ENCODE data around the gene FBP1. TPM values are rescaled to one million over a fixed set of nuclear protein-coding genes. Genes with fewer than 3 reads are reported as not detected.

Gene FBP1
- total and polyA plus RNA-seq, 9 donors: 0.51 to 10.4 (median 0.79) TPM

DNA sequence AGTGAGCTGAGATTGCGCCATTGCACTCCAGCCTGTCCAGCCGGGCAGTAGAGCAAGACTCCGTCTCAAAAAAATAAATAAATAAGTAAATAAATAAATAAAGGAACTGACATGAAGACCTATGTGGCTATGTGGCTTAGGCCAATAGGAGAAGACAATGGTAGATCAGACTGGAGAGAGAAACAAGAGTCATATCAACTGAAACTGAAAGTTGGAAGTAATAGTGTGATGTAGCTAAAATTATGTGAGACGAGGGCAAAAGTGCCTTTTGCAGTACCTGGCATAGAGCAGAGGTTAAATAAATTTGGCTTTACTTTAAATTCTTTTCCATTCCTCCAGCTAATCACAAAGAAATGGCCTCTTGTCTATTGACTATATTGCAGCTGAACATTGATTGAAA is 53.0 kb downstream of the FBP1 start:
- H3K27ac ChIP-seq (ENCODE audit: low read length): no peak overlapping the region
- H3K4me1 ChIP-seq (ENCODE audit: control insufficient read depth, insufficient read depth, low read length): peaks cover 4% of the 10 kb centered on the region
- H3K9me3 ChIP-seq (replicated peaks; ENCODE audit: control insufficient read depth, low read depth, low read length): no peaks in the 10 kb centered on the region
- H3K4me3 ChIP-seq (ENCODE audit: low read length): no peak overlapping the region
- no peak for DNase-seq
- H3K27me3 ChIP-seq (ENCODE audit: control insufficient read depth, insufficient read depth, low read length): no peaks in the 10 kb centered on the region
- no peaks in the 10 kb centered on the region for H3K36me3 ChIP-seq (ENCODE audit: control insufficient read depth, insufficient read depth, low read length)
- WGBS (ENCODE audit: insufficient coverage): no CpG with 5 or more reads among the region's 4 CpGs

DNA sequence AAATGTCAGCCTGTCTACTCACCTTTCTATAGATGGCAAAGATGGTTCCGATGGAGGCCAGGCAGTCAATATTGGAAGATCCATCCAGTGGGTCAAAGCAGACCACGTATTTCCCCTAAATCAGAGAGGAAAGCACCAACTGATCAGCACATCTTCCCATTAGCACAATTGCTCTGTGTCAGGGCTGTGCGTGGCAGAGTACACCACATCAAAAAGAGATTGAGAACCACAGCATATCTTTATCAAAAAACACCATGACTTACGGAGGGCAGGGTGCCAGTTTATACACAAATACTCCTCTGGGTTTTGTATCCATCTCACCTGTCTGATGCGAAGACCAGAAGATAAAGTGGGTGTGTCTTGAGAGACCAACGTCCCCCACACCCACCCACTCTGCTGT is 54.8 kb downstream of the FBP1 start:
- Histone ChIP-seq H3K9me3 (replicated peaks; ENCODE audit: control insufficient read depth, low read depth, low read length) (no peaks in the 10 kb centered on the region), H3K4me3 (ENCODE audit: low read length) (no peak overlapping the region), H3K4me1 (ENCODE audit: control insufficient read depth, insufficient read depth, low read length) (peaks cover 4% of the 10 kb centered on the region), H3K36me3 (ENCODE audit: control insufficient read depth, insufficient read depth, low read length) (no peaks in the 10 kb centered on the region), H3K27ac (ENCODE audit: low read length) (no peak overlapping the region), H3K27me3 (ENCODE audit: control insufficient read depth, insufficient read depth, low read length) (no peaks in the 10 kb centered on the region)
- DNase-seq: no peak
- 83% methylated on average over 2 of the region's 6 CpGs for WGBS (ENCODE audit: insufficient coverage)

DNA sequence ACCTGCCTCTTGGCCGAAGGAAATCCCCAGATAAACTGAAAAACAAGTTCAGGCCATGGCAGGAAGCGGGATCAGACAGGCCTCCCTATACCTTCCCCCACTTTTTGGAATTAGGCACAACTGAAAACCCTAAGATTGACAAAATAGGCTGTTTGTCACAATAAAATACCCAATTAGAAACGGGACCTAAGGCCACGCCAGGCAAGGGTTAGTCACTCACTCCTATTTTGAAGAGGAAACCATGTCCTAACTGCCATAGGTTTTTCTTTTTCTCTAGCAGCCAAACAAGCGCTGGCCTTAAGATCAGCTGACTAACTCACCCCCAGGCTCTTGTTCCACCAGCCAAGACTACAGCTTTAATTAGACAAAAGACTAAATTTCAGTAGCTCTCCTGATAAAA is 57.6 kb downstream of the FBP1 start:
- no peak for DNase-seq
- no peak overlapping the region for H3K27ac ChIP-seq (ENCODE audit: low read length)
- 86% methylated on average over 5 of the region's 5 CpGs for WGBS (ENCODE audit: insufficient coverage)

GRCh38 chr9:94577571-94577970 is 61.7 kb downstream of the FBP1 start:
- DNase-seq: no peak
- H3K27me3 ChIP-seq (ENCODE audit: control insufficient read depth, insufficient read depth, low read length): no peaks in the 10 kb centered on the region
- no peaks in the 10 kb centered on the region for H3K4me1 ChIP-seq (ENCODE audit: control insufficient read depth, insufficient read depth, low read length)
- H3K27ac ChIP-seq (ENCODE audit: low read length): no peak overlapping the region
- WGBS (ENCODE audit: insufficient coverage): no CpG with 5 or more reads among the region's 2 CpGs
- no peaks in the 10 kb centered on the region for H3K36me3 ChIP-seq (ENCODE audit: control insufficient read depth, insufficient read depth, low read length)
- H3K4me3 ChIP-seq (ENCODE audit: low read length): no peak overlapping the region
- H3K9me3 ChIP-seq (replicated peaks; ENCODE audit: control insufficient read depth, low read depth, low read length): no peaks in the 10 kb centered on the region

More for the DNA sequence above, 57.6 kb downstream of the FBP1 start:
- Histone ChIP-seq H3K36me3 (ENCODE audit: control insufficient read depth, insufficient read depth, low read length) (no peaks in the 10 kb centered on the region), H3K9me3 (replicated peaks; ENCODE audit: control insufficient read depth, low read depth, low read length) (no peaks in the 10 kb centered on the region), H3K4me3 (ENCODE audit: low read length) (no peak overlapping the region), H3K27me3 (ENCODE audit: control insufficient read depth, insufficient read depth, low read length) (no peaks in the 10 kb centered on the region), H3K4me1 (ENCODE audit: control insufficient read depth, insufficient read depth, low read length) (peaks cover 3% of the 10 kb centered on the region)

DNA sequence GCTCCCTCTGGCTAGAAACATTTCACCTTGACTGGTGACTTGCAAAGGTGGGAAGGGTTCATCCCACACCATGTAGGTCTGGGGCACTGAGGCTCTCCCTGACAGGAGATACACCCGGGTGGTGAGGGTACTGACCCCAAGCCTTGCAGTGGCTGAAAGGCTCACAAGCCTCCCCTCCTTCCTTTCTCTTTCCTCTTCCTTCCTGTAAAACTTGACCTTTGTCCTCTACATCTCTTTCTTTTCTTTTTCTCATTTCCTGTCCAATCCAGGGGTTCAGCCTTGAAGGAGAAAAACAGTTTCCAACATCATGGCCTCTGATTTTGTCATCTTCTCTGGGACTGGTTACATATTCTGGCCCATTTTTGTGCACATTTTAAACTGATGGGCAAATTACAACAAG is 62.3 kb downstream of the FBP1 start:
- Histone ChIP-seq H3K9me3 (replicated peaks; ENCODE audit: control insufficient read depth, low read depth, low read length) (no peaks in the 10 kb centered on the region), H3K27me3 (ENCODE audit: control insufficient read depth, insufficient read depth, low read length) (no peaks in the 10 kb centered on the region), H3K27ac (ENCODE audit: low read length) (no peak overlapping the region), H3K4me1 (ENCODE audit: control insufficient read depth, insufficient read depth, low read length) (no peaks in the 10 kb centered on the region), H3K4me3 (ENCODE audit: low read length) (no peak overlapping the region), H3K36me3 (ENCODE audit: control insufficient read depth, insufficient read depth, low read length) (no peaks in the 10 kb centered on the region)
- no peak for DNase-seq
- 0% methylated on average over 1 of the region's 1 CpG for WGBS (ENCODE audit: insufficient coverage)

DNA sequence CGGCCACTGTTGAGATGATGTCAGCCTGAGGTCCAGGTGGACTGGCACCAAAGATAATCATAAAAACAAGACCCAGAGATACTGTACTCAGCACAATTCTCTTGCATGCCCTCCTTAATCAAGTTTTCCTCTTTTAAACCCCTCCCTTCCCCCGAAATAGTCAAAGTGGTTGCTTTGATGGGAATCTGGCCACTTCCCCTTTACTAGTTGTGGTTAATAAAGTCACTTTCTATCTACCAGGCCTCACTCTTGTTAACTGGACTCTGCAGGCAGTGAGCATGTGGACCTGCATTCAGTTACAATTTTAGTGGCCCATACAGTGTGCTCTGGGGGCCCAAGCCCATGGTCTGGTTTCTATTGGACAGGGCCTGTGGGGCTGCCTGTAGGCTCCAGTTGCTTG is 63.2 kb downstream of the FBP1 start:
- Histone ChIP-seq H3K36me3 (ENCODE audit: control insufficient read depth, insufficient read depth, low read length) (no peaks in the 10 kb centered on the region), H3K27me3 (ENCODE audit: control insufficient read depth, insufficient read depth, low read length) (no peaks in the 10 kb centered on the region), H3K4me1 (ENCODE audit: control insufficient read depth, insufficient read depth, low read length) (no peaks in the 10 kb centered on the region), H3K27ac (ENCODE audit: low read length) (no peak overlapping the region), H3K9me3 (replicated peaks; ENCODE audit: control insufficient read depth, low read depth, low read length) (no peaks in the 10 kb centered on the region), H3K4me3 (ENCODE audit: low read length) (no peak overlapping the region)
- WGBS (ENCODE audit: insufficient coverage): no CpG with 5 or more reads among the region's 2 CpGs
- DNase-seq: no peak

DNA sequence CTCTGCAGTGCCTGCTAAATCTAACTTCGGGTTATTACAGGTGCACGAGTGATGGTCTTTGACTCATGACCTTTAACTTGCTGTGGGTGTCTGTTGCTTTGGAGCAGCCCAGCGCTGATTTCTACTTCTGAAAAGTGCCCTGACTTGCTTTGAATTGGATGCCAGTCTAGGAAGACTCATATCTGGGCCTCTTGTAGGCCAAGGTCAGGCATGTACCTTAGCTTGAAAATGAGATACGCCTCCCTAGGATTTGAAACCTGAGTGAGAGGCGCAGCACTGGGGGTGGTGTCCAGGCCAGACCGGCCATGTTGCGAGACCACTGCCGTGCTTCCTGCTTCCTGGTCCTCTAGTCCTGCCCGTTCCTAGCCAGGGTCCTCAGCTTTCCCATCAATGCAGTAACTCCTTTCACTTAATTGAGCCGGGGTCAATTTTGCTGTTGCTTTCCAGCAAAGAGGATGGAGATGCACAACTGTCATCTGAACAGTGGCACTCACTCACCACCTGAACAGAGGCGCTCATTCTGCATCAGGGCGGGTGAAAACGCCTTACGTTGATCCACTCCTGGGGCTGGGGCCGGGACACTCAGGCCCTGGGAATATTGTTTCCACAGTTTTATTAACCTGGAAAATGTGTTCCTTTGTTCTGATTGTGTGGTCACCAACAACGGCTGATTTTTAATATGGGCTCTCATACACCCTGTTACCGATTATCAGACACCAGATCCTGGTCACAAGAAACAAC is 70.2 kb downstream of the FBP1 start:
- no peaks in the 10 kb centered on the region for H3K9me3 ChIP-seq (replicated peaks; ENCODE audit: control insufficient read depth, low read depth, low read length)
- H3K4me1 ChIP-seq (ENCODE audit: control insufficient read depth, insufficient read depth, low read length): no peaks in the 10 kb centered on the region
- H3K36me3 ChIP-seq (ENCODE audit: control insufficient read depth, insufficient read depth, low read length): no peaks in the 10 kb centered on the region
- H3K27ac ChIP-seq (ENCODE audit: low read length): no peak overlapping the region
- no peak overlapping the region for H3K4me3 ChIP-seq (ENCODE audit: low read length)
- 91% methylated on average over 11 of the region's 17 CpGs for WGBS (ENCODE audit: insufficient coverage)
- DNase-seq: no peak
- H3K27me3 ChIP-seq (ENCODE audit: control insufficient read depth, insufficient read depth, low read length): no peaks in the 10 kb centered on the region

DNA sequence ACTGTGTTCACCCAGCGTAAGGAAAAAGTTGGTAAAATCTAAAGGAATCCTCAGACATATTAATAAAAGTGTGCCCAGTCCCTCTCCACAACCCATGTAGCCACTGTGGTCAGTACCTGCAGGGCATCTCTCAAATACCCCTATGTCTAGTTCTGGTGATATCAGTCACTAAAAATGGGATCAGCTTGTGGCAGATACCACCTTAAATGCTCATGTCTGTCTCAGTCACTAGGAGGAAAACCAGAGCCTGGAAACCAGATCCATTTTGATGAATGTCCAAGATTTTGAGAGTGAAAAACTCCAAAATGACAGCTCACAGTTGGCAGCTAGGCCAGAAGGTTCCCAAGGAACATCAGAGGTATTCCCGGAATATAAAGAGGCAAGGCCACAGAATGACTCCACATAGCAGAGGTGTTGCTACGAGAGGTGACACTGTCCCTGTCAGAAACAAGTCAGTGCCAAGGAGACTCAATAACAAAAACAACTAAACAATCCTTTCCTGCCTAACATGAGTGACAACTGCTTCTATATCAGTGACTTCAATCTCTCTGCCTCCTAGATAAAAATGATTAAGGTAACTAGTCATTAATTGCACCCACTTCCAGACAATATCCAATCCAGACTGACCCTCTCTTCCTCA is 70.9 kb downstream of the FBP1 start:
- Histone ChIP-seq H3K27ac (ENCODE audit: low read length) (no peak overlapping the region), H3K4me1 (ENCODE audit: control insufficient read depth, insufficient read depth, low read length) (no peaks in the 10 kb centered on the region), H3K36me3 (ENCODE audit: control insufficient read depth, insufficient read depth, low read length) (no peaks in the 10 kb centered on the region), H3K27me3 (ENCODE audit: control insufficient read depth, insufficient read depth, low read length) (no peaks in the 10 kb centered on the region), H3K4me3 (ENCODE audit: low read length) (no peak overlapping the region), H3K9me3 (replicated peaks; ENCODE audit: control insufficient read depth, low read depth, low read length) (no peaks in the 10 kb centered on the region)
- 86% methylated on average over 1 of the region's 3 CpGs for WGBS (ENCODE audit: insufficient coverage)
- DNase-seq: no peak

DNA sequence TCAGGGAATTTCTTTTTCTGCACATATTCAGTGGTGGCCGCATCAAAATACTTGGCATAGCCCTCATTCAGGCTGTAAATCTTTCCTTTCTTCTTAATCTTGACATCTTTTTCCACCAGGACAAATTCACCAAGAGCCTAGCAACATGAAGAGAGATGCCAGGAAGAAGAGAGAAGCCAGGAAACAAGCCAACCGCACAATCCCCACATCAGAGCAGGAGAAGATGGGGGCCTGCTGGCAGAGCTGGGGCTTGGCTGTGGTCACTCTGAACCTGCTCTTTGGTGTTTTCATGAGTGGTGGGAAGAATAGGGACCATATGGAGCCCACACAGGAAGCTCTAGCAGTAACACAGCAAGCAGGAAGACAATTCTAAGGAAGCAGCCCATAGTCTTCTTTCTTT is 72.0 kb downstream of the FBP1 start:
- no peaks in the 10 kb centered on the region for H3K9me3 ChIP-seq (replicated peaks; ENCODE audit: control insufficient read depth, low read depth, low read length)
- no peaks in the 10 kb centered on the region for H3K36me3 ChIP-seq (ENCODE audit: control insufficient read depth, insufficient read depth, low read length)
- DNase-seq: no peak
- H3K27ac ChIP-seq (ENCODE audit: low read length): no peak overlapping the region
- 80% methylated on average over 1 of the region's 2 CpGs for WGBS (ENCODE audit: insufficient coverage)
- H3K4me1 ChIP-seq (ENCODE audit: control insufficient read depth, insufficient read depth, low read length): no peaks in the 10 kb centered on the region
- no peaks in the 10 kb centered on the region for H3K27me3 ChIP-seq (ENCODE audit: control insufficient read depth, insufficient read depth, low read length)
- H3K4me3 ChIP-seq (ENCODE audit: low read length): no peak overlapping the region

DNA sequence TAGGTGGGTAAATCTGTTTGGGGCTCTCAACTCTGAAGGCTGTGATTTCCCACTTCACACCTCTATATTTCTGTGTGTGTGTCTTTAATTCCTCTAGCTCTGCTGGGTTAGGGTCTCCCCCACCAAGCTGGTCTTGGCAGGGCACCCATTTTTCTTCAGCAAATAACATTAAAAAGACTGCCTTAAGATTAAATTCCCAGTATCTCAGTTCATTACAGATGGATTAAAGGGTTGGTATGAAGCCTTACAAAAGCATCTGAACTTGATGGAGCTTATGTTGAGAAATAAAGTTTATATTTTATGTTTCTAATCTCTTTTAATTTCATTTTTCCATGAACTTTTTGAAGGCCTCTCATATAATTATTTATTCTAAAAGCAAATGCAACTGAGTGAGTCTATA is 72.8 kb downstream of the FBP1 start:
- DNase-seq: no peak
- H3K27ac ChIP-seq (ENCODE audit: low read length): no peak overlapping the region
- no peak overlapping the region for H3K4me3 ChIP-seq (ENCODE audit: low read length)
- H3K4me1 ChIP-seq (ENCODE audit: control insufficient read depth, insufficient read depth, low read length): no peaks in the 10 kb centered on the region
- no peaks in the 10 kb centered on the region for H3K27me3 ChIP-seq (ENCODE audit: control insufficient read depth, insufficient read depth, low read length)
- no peaks in the 10 kb centered on the region for H3K9me3 ChIP-seq (replicated peaks; ENCODE audit: control insufficient read depth, low read depth, low read length)
- H3K36me3 ChIP-seq (ENCODE audit: control insufficient read depth, insufficient read depth, low read length): no peaks in the 10 kb centered on the region

Data from muscle of leg (tissue), 11 donors.